Measurements from ENCODE around the gene RHOD. TPM values are rescaled to one million over a fixed set of nuclear protein-coding genes. Genes with fewer than 3 reads are reported as not detected.

The RHOD gene
- total RNA-seq, 1 experiment from 2014 or later = 13.1 TPM

- H3K27ac Mint-ChIP-seq = no peak overlapping the region
- H3K27me3 Mint-ChIP-seq (ENCODE audit: low read depth) = no peaks in the 10 kb centered on the region; the same call in 1 of the 2 replicates
- ATAC-seq (no peak; the same call in 1 of the 2 replicates), DNase-seq (ENCODE audit: low spot score) (no peak)
- peaks cover 40% of the 10 kb centered on the region for H3K4me1 Mint-ChIP-seq
- H3K36me3 Mint-ChIP-seq = no peaks in the 10 kb centered on the region
- ChIA-PET POLR2A (no interaction called here), CTCF (interaction anchor here (0.6 to 1.6 kb wide), 2 partner anchors 10 to 12 kb away, joined by 3 to 8 read pairs; no protein-coding TSS in a partner anchor)
- no peaks in the 10 kb centered on the region for H3K9me3 Mint-ChIP-seq
- TF ChIP-seq ZNF396 (CRISPR knock-in tag; IDR thresholded peaks at IDR 0.05; ENCODE audit: borderline replicate concordance) (no peak), ZNF138 (CRISPR knock-in tag; conservative IDR thresholded peaks at IDR 0.05) (no peak), ZNF532 (CRISPR knock-in tag; IDR thresholded peaks at IDR 0.05; ENCODE audit: borderline replicate concordance) (no peak), ATF3 (CRISPR knock-in tag; conservative IDR thresholded peaks at IDR 0.05) (no peak)
- H3K4me3 Mint-ChIP-seq = no peak overlapping the region
These were observed 25.7 kb upstream of the RHOD start for GRCh38 chr11:67030976-67031375.

- ATAC-seq = peak; percentile 43
- peaks cover 40% of the 10 kb centered on the region for H3K4me1 Mint-ChIP-seq
- H3K36me3 Mint-ChIP-seq = no peaks in the 10 kb centered on the region
- no peak overlapping the region for H3K4me3 Mint-ChIP-seq
- H3K9me3 Mint-ChIP-seq = no peaks in the 10 kb centered on the region
- no peak overlapping the region for H3K27ac Mint-ChIP-seq
- ChIA-PET POLR2A (no interaction called here), CTCF (interaction anchor here (0.6 kb wide), 1 partner anchor 13 kb away, joined by 3 read pairs; no protein-coding TSS in a partner anchor)
- no peak for DNase-seq (ENCODE audit: low spot score)
- TF ChIP-seq GABPB1 (CRISPR knock-in tag; IDR thresholded peaks at IDR 0.05) (no peak), NR1H2 (CRISPR knock-in tag; IDR thresholded peaks at IDR 0.05) (no peak), PRRX2 (CRISPR knock-in tag; IDR thresholded peaks at IDR 0.05) (no peak), SOX15 (CRISPR knock-in tag; IDR thresholded peaks at IDR 0.05) (no peak), ZBTB43 (CRISPR knock-in tag; IDR thresholded peaks at IDR 0.05) (no peak), PREB (CRISPR knock-in tag; IDR thresholded peaks at IDR 0.05; ENCODE audit: borderline replicate concordance) (no peak), ZNF138 (CRISPR knock-in tag; conservative IDR thresholded peaks at IDR 0.05) (no peak), MYBL2 (CRISPR knock-in tag; IDR thresholded peaks at IDR 0.05) (no peak), JUN (CRISPR knock-in tag; IDR thresholded peaks at IDR 0.05) (no peak), FOXP1 (CRISPR knock-in tag; IDR thresholded peaks at IDR 0.05; ENCODE audit: borderline replicate concordance) (no peak), TP53 (CRISPR knock-in tag; IDR thresholded peaks at IDR 0.05) (no peak), ZNF423 (CRISPR knock-in tag; IDR thresholded peaks at IDR 0.05) (no peak), IRF2 (CRISPR knock-in tag; IDR thresholded peaks at IDR 0.05; ENCODE audit: borderline replicate concordance, low read depth) (no peak), ATF2 (CRISPR knock-in tag; IDR thresholded peaks at IDR 0.05; ENCODE audit: borderline replicate concordance, low read depth) (no peak), E2F1 (CRISPR knock-in tag; IDR thresholded peaks at IDR 0.05) (no peak), CREM (CRISPR knock-in tag; IDR thresholded peaks at IDR 0.05) (no peak), GTF2I (CRISPR knock-in tag; conservative IDR thresholded peaks at IDR 0.05) (no peak), TEAD4 (CRISPR knock-in tag; IDR thresholded peaks at IDR 0.05) (no peak), ZNF512 (CRISPR knock-in tag; IDR thresholded peaks at IDR 0.05; ENCODE audit: borderline replicate concordance) (no peak), FOXK1 (CRISPR knock-in tag; IDR thresholded peaks at IDR 0.05) (no peak)
- no peaks in the 10 kb centered on the region for H3K27me3 Mint-ChIP-seq (ENCODE audit: low read depth)
These were observed 24.7 kb upstream of the RHOD start for GRCh38 chr11:67031791-67032561.

Data from WTC11 (cell line).